SW480 (cell line): ENCODE results near the gene FAM171A2.
A peak's percentile ranks its signal among the peaks of the same experiment; 100 is the strongest.

Experiments
- DNase-seq: peaks from one replicate; pipeline ENCODE4 v3.0.0-alpha.2; 2016; ENCODE audit warnings: low spot score

Gene FAM171A2

GRCh38 chr17:44321246-44322120 lies 42.2 kb downstream of the FAM171A2 start:
- no peak for DNase-seq

- DNase-seq, result no peak
These were observed 43.6 kb downstream of the FAM171A2 start for GRCh38 chr17:44320066-44320465.

- no peak for DNase-seq
These were observed 45.4 kb downstream of the FAM171A2 start for GRCh38 chr17:44318077-44318892.

- no peak for DNase-seq
These were observed 46.1 kb downstream of the FAM171A2 start for GRCh38 chr17:44317545-44317944.

GRCh38 chr17:44315760-44316731 lies 47.6 kb downstream of the FAM171A2 start:
- DNase-seq, result no peak

- DNase-seq, result no peak
These were observed 48.6 kb downstream of the FAM171A2 start for GRCh38 chr17:44314869-44315661.

- DNase-seq, result no peak
These were observed 49.2 kb downstream of the FAM171A2 start for GRCh38 chr17:44314524-44314868.

GRCh38 chr17:44314031-44314430 lies 49.6 kb downstream of the FAM171A2 start:
- no peak for DNase-seq

- DNase-seq, result no peak
These were observed 51.1 kb downstream of the FAM171A2 start for GRCh38 chr17:44312396-44313104.

- no peak for DNase-seq
These were observed 52.0 kb downstream of the FAM171A2 start for GRCh38 chr17:44311562-44312181.

- no peak for DNase-seq
These were observed 52.9 kb downstream of the FAM171A2 start for GRCh38 chr17:44310609-44311376.

GRCh38 chr17:44310188-44310587 lies 53.5 kb downstream of the FAM171A2 start:
- no peak for DNase-seq

GRCh38 chr17:44309472-44309871 lies 54.2 kb downstream of the FAM171A2 start:
- DNase-seq, result peak; percentile 69

- DNase-seq, result peak; percentile 17
These were observed 54.8 kb downstream of the FAM171A2 start for GRCh38 chr17:44308865-44309264.

- peak; percentile 74 for DNase-seq
These were observed 55.3 kb downstream of the FAM171A2 start, which contains the start of gene RUNDC3A for GRCh38 chr17:44308320-44308818. RUNDC3A (plus strand) TSS chr17:44308601; CDS start chr17:44308833, 232 bp downstream.

- DNase-seq, result peak; percentile 74
These were observed 56.1 kb downstream of the FAM171A2 start for GRCh38 chr17:44307387-44308186.

- no peak for DNase-seq
These were observed 59.0 kb downstream of the FAM171A2 start for GRCh38 chr17:44304651-44305050.
